ENCODE data around the gene FOXJ2.

- TF ChIP-seq CTCF (IDR thresholded peaks at IDR 0.05) (no peak), EZH2 (IDR thresholded peaks at IDR 0.05) (no peak), EZH2phosphoT487 (IDR thresholded peaks at IDR 0.05) (no peak)
Measured at GRCh38 chr12:8065991-8066594, 33.6 kb downstream of the FOXJ2 start, which contains the start of gene C3AR1.

All from neural progenitor cell (in vitro differentiated cells).